Measurements from ENCODE around the gene ZNF513. TPM values are rescaled to one million over a fixed set of nuclear protein-coding genes. Genes with fewer than 3 reads are reported as not detected.

Gene ZNF513
- total RNA-seq, 1 experiment from 2014 or later = 12.8 TPM

DNA sequence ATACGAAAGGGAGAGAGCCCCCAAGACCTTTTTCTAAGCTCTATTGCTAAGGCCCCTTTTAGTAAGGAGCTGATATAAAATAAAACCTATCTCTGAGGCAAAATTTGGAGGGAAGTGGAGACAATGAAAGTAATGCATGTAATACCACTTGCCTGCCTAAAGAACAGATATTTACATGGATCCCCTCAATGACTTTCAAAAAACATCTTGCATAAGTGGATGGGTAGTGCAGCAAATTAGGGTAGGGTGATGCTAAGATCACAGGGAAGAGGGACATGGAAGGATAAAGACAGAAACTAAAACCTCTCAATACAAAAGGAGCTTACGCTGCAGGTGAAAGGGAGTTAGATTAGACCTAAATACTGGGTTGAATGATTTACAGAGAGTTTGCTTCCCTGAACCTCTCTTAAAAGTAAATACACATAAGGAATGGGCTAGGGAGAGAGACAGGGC lies 1.1 kb downstream of the ZNF513 start:
- Histone ChIP-seq H3K4me1 (ENCODE audit: control insufficient read depth in 1 of 2, insufficient read depth in 2 of 2, low read length in 2 of 2) (peaks cover 3 to 27% of the 10 kb centered on the region in 2 experiments; a peak in 3 of 4 replicates), H3K36me3 (ENCODE audit: control insufficient read depth in 1 of 2, insufficient read depth in 2 of 2, low read length in 2 of 2) (peaks cover 29 to 59% of the 10 kb centered on the region in 2 experiments; a peak in 3 of 4 replicates), H2AFZ (ENCODE audit: low read depth, low read length, poor library complexity, severe bottlenecking) (no peak overlapping the region), H3K4me3 (replicated peaks in 1 of 2; ENCODE audit: low read depth in 1 of 2, low read length in 2 of 2) (peak overlapping the region; percentile 72 to 80), H3K79me2 (ENCODE audit: insufficient read depth, low read length) (peaks cover 23% of the 10 kb centered on the region), H3K4me2 (ENCODE audit: low read length) (peak overlapping the region; percentile 99), H3K27me3 (ENCODE audit: insufficient read depth, low read length) (no peaks in the 10 kb centered on the region), H3K9me2 (ENCODE audit: insufficient read depth) (no peaks in the 10 kb centered on the region), H4K20me1 (ENCODE audit: insufficient read depth) (no peaks in the 10 kb centered on the region), H3K27ac (ENCODE audit: low read depth, low read length) (peak overlapping the region; percentile 67), H3K9me3 (ENCODE audit: control insufficient read depth in 1 of 2, insufficient read depth in 1 of 2, low read depth in 1 of 2, low read length in 2 of 2) (no peaks in the 10 kb centered on the region), H3K9ac (ENCODE audit: low read length) (peak overlapping the region; percentile 80)
- ChIA-PET CTCF (interaction anchor here (1.0 to 2.0 kb wide), 3 partner anchors 8 to 77 kb away, joined by 3 to 6 read pairs (median 5); partner anchors contain the start of gene EIF2B4), RAD21 (ENCODE audit: low non-redundant PET in 1 of 2, low total read pairs in 2 of 2, uncharacterized antibody in 2 of 2, unreplicated experiment in 2 of 2) (no interaction called here), POLR2A (interaction anchor here (1.0 to 1.7 kb wide), 3 partner anchors 8 to 13 kb away, joined by 3 to 6 read pairs (median 5); partner anchors contain the start of genes EIF2B4 and SNX17)
- intact Hi-C loops (cut with micrococcal nuclease) = no loop called here
- DNase-seq (ENCODE audit: low read depth, low spot score) = no peak
- BruUV-seq (replicated peaks) = TSS peak; percentile 6
- no peak for ATAC-seq
- TF ChIP-seq EZH2 (IDR thresholded peaks at IDR 0.05) (no peak), POLR2A (IDR thresholded peaks at IDR 0.05; ENCODE audit: borderline replicate concordance, extremely low read depth, insufficient read depth, insufficient read length) (no peak), SP1 (IDR thresholded peaks at IDR 0.05; ENCODE audit: low read depth) (no peak), ELF1 (IDR thresholded peaks at IDR 0.05; ENCODE audit: borderline replicate concordance, low read depth) (no peak), ZNF274 (IDR thresholded peaks at IDR 0.05; ENCODE audit: low read depth, low read length) (no peak), POLR2AphosphoS5 (IDR thresholded peaks at IDR 0.05; ENCODE audit: low read depth, low read length) (no peak; the same call in 1 of the 2 replicates), JUND (IDR thresholded peaks at IDR 0.05) (no peak)

DNA sequence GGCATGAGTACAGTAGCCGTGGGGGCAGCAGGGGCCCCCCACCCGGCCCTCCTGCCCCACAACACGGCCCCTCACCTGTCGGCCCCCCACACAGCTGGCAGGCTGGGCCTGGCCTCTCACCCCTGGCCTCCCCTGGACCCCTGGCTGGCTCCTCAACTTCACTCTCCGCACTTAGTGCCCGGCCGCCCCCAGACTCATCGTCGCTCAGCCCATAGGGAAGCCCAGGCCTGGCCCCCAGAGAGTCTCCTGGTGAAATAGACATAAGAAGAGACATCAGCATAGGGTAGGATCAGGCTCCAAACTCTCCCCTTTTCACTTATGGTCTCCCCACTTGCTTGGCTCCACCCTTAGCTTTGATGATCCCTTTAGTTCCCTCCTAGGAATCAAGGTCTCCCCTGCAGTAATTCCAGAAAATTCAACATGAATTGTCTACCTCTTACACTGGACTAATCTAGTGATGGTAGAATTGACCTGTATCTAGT lies 1.7 kb downstream of the ZNF513 start:
- Histone ChIP-seq H2AFZ (ENCODE audit: low read depth, low read length, poor library complexity, severe bottlenecking) (no peak overlapping the region), H3K9me2 (ENCODE audit: insufficient read depth) (no peaks in the 10 kb centered on the region), H4K20me1 (ENCODE audit: insufficient read depth) (no peaks in the 10 kb centered on the region), H3K27ac (ENCODE audit: low read depth, low read length) (peak overlapping the region; percentile 3), H3K4me1 (ENCODE audit: control insufficient read depth in 1 of 2, insufficient read depth in 2 of 2, low read length in 2 of 2) (peaks cover 3 to 27% of the 10 kb centered on the region in 2 experiments; a peak in 3 of 4 replicates), H3K36me3 (ENCODE audit: control insufficient read depth in 1 of 2, insufficient read depth in 2 of 2, low read length in 2 of 2) (peaks cover 27 to 58% of the 10 kb centered on the region in 2 experiments; a peak in 3 of 4 replicates), H3K9ac (ENCODE audit: low read length) (peak overlapping the region; percentile 80), H3K4me2 (ENCODE audit: low read length) (peak overlapping the region; percentile 99), H3K27me3 (ENCODE audit: insufficient read depth, low read length) (no peaks in the 10 kb centered on the region), H3K4me3 (replicated peaks in 1 of 2; ENCODE audit: low read depth in 1 of 2, low read length in 2 of 2) (peak overlapping the region in 1 of 2 experiments; percentile 72; a peak in 1 of 4 replicates), H3K9me3 (ENCODE audit: control insufficient read depth in 1 of 2, insufficient read depth in 1 of 2, low read depth in 1 of 2, low read length in 2 of 2) (no peaks in the 10 kb centered on the region), H3K79me2 (ENCODE audit: insufficient read depth, low read length) (peaks cover 18% of the 10 kb centered on the region)
- POLR2A ChIA-PET = interaction anchor here (1.7 kb wide), 1 partner anchor 9 kb away, joined by 5 read pairs; the partner anchor contains the start of gene EIF2B4
- RAD21 ChIA-PET (ENCODE audit: low non-redundant PET in 1 of 2, low total read pairs in 2 of 2, uncharacterized antibody in 2 of 2, unreplicated experiment in 2 of 2) = no interaction called here
- DNase-seq (ENCODE audit: low read depth, low spot score) (no peak), ATAC-seq (no peak)
- intact Hi-C loops (cut with micrococcal nuclease) = no loop called here
- TF ChIP-seq JUND (IDR thresholded peaks at IDR 0.05) (no peak), EZH2 (IDR thresholded peaks at IDR 0.05) (no peak), SIN3A (IDR thresholded peaks at IDR 0.05; ENCODE audit: low read depth) (no peak), CEBPB (IDR thresholded peaks at IDR 0.05; ENCODE audit: low read depth) (no peak), ZFX (IDR thresholded peaks at IDR 0.05) (no peak), POLR2A (IDR thresholded peaks at IDR 0.05; ENCODE audit: borderline replicate concordance, extremely low read depth, insufficient read depth, insufficient read length) (no peak), CBX3 (IDR thresholded peaks at IDR 0.05; ENCODE audit: low read depth) (no peak), ZNF274 (IDR thresholded peaks at IDR 0.05; ENCODE audit: low read depth, low read length) (no peak), TCF7L2 (IDR thresholded peaks at IDR 0.05; ENCODE audit: borderline replicate concordance, extremely low read depth, insufficient read depth, insufficient read length) (no peak)
- CTCF ChIA-PET = interaction anchor here (1.0 to 2.0 kb wide), 2 partner anchors 7 to 76 kb away, joined by 3 to 6 read pairs; no protein-coding TSS in a partner anchor
- no TSS peak for BruUV-seq (replicated peaks)
